Lung (tissue), 12 donors: ENCODE results near the gene ASB2. TPM values are rescaled to one million over a fixed set of nuclear protein-coding genes. Genes with fewer than 3 reads are reported as not detected.

Experiments
- ATAC-seq: fragments of 200-7000 bp; cut with Tn5 transposase; one replicate; pipeline ENCODE4 v1.9.1; 2020; ENCODE audit warnings: moderate number of reproducible peaks; ENCODE audit not compliant: insufficient read depth, low FRiP score
- DNase-seq, 3 donors: peaks; one replicate each; pipeline ENCODE4 v3.0.0-alpha.2; 2013 to 2017
- H3K27ac ChIP-seq, 2 donors: one replicate each; pipeline ENCODE4 v1.5.1; 2013; ENCODE audit warnings: mild to moderate bottlenecking in 2 of 2, moderate library complexity in 2 of 2, control low read depth in 1 of 2, inconsistent platforms in 1 of 2, low read depth in 1 of 2, low read length in 1 of 2
- H3K27me3 ChIP-seq, 3 donors: one replicate each; pipeline ENCODE4 v1.5.1; 2013; ENCODE audit warnings: low read length in 2 of 3; ENCODE audit not compliant: control insufficient read depth in 3 of 3, insufficient read depth in 3 of 3
- H3K36me3 ChIP-seq, 4 donors: one replicate each; pipeline ENCODE4 v1.5.1; 2013; ENCODE audit warnings: low read length in 4 of 4, mild to moderate bottlenecking in 1 of 4, moderate library complexity in 1 of 4; ENCODE audit not compliant: control insufficient read depth in 4 of 4, insufficient read depth in 4 of 4
- H3K4me1 ChIP-seq, 5 donors: one replicate each; pipeline ENCODE4 v1.5.1; 2013; ENCODE audit warnings: low read length in 5 of 5, mild to moderate bottlenecking in 2 of 5, moderate library complexity in 1 of 5; ENCODE audit not compliant: control insufficient read depth in 5 of 5, insufficient read depth in 5 of 5
- H3K4me3 ChIP-seq: one replicate; pipeline ENCODE4 v1.5.1; 2013; ENCODE audit warnings: mild to moderate bottlenecking, control low read depth, moderate library complexity
- H3K9ac ChIP-seq, 2 donors: one replicate each; pipeline ENCODE4 v1.5.1; 2013; ENCODE audit warnings: low read length in 2 of 2, control low read depth in 1 of 2; ENCODE audit not compliant: insufficient read depth in 1 of 2
- H3K9me3 ChIP-seq, 4 donors: one replicate each; pipeline ENCODE4 v1.5.1; 2013; ENCODE audit warnings: low read length in 3 of 4, mild to moderate bottlenecking in 1 of 4, moderate library complexity in 1 of 4; ENCODE audit not compliant: control insufficient read depth in 4 of 4, insufficient read depth in 3 of 4
- WGBS, 2 donors: extraction: QIAGEN DNeasy Blood & Tissue Kit; methylation state at CpG; one replicate each; pipeline ENCODE4 v1.1.7; 2013; 5-methylcytosine and 5-hydroxymethylcytosine counted together
- polyA plus RNA-seq, 2 donors: library from polyadenylated mRNA; stranded (reverse); fragments of 200-250 nt; gene quantifications; one replicate each; pipeline ENCODE4 v1.2.1, GENCODE V29; 2013
- total RNA-seq, 2 donors: library from RNA; depleted of rRNA in 1 of 2; stranded (reverse); fragments of >200 nt in 1 of 2; gene quantifications; one replicate each; pipeline ENCODE4 v1.2.1, GENCODE V29; 2014 to 2021
- TF ChIP-seq, protein P1 (sequence below): IDR thresholded peaks from 2 replicates; pipeline ENCODE4 v1.5.1; 2012; ENCODE audit warnings: mild to moderate bottlenecking; ENCODE audit errors: control extremely low read depth, extremely low read depth
- donor health status: control.
- donor health status: control.
- donor health status: Bipolar disorder and iron deficiency.
- donor health status: healthy.
- donor health status: DM: yes; HTN: yes; CAD: no.

The ASB2 gene
- total and polyA plus RNA-seq, 4 donors, result 1.8 to 3.7 (median 2.6) TPM

DNA sequence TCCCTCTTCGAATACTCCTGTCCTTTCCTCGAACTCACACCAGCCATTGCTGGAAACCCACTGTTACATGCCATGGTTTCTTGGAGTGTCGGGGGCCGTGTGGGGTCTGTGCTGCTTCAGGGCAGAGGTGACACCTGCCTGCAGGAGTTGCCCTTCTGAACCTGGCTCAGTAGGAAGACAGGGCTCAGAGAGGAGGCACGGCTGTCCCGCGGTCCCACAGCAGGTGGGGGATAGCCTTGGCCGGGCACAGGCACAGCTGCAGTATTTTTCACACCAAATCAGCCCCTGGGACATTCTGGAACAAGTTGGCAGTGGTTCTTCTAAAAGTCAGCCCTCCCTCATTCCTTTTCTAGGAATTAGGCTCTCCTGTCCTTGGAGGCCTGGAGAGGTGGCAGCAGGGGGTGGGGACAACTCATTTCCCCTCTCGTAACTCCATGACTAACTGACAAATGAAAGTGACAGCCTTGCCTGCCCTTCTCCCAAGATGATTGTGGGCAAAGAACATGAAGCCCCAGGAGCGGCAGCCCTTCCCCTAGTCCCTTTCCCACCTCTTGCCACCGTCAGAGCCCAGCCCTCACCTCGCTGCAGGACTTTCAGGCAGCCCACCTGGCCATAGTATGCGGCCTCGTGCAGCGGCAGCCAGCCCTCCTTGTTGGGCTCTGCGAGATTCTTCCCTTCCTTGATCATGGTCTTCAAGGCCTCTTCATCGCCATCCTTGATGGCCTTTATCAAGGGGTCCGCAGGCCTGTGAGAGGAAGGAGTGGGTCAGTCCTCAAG, 22.4 kb downstream of the ASB2 start:
- ATAC-seq, result no peak

GRCh38 chr14:93953263-93953662, 23.1 kb downstream of the ASB2 start:
- no peaks in the 10 kb centered on the region for H3K9me3 ChIP-seq
- peaks cover 0 to 18% (median 8%) of the 10 kb centered on the region in 5 donors for H3K4me1 ChIP-seq
- H3K4me3 ChIP-seq, result no peak overlapping the region
- no peaks in the 10 kb centered on the region for H3K27me3 ChIP-seq
- H3K9ac ChIP-seq, result no peak overlapping the region
- ATAC-seq (no peak), DNase-seq (no peak)
- TF ChIP-seq, protein P1, sequence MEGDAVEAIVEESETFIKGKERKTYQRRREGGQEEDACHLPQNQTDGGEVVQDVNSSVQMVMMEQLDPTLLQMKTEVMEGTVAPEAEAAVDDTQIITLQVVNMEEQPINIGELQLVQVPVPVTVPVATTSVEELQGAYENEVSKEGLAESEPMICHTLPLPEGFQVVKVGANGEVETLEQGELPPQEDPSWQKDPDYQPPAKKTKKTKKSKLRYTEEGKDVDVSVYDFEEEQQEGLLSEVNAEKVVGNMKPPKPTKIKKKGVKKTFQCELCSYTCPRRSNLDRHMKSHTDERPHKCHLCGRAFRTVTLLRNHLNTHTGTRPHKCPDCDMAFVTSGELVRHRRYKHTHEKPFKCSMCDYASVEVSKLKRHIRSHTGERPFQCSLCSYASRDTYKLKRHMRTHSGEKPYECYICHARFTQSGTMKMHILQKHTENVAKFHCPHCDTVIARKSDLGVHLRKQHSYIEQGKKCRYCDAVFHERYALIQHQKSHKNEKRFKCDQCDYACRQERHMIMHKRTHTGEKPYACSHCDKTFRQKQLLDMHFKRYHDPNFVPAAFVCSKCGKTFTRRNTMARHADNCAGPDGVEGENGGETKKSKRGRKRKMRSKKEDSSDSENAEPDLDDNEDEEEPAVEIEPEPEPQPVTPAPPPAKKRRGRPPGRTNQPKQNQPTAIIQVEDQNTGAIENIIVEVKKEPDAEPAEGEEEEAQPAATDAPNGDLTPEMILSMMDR, result no peak
- peak overlapping the region in 1 of 2 donors; percentile 66 for H3K27ac ChIP-seq
- WGBS, 2 donors, result 48 to 61% methylated on average over 14 of the region's 14 CpGs
- H3K36me3 ChIP-seq, result no peaks in the 10 kb centered on the region

More for the DNA sequence above, 22.4 kb downstream of the ASB2 start:
- no peak overlapping the region for H3K9ac ChIP-seq
- no peaks in the 10 kb centered on the region for H3K27me3 ChIP-seq
- H3K9me3 ChIP-seq, result no peaks in the 10 kb centered on the region
- 82 to 84% methylated on average over 18 of the region's 18 CpGs for WGBS, 2 donors
- DNase-seq, result no peak
- H3K4me3 ChIP-seq, result no peak overlapping the region
- H3K4me1 ChIP-seq, result peaks cover 0 to 18% (median 8%) of the 10 kb centered on the region in 5 donors
- TF ChIP-seq, protein P1, result no peak
- peak overlapping the region in 1 of 2 donors; percentile 66 for H3K27ac ChIP-seq
- H3K36me3 ChIP-seq, result no peaks in the 10 kb centered on the region

DNA sequence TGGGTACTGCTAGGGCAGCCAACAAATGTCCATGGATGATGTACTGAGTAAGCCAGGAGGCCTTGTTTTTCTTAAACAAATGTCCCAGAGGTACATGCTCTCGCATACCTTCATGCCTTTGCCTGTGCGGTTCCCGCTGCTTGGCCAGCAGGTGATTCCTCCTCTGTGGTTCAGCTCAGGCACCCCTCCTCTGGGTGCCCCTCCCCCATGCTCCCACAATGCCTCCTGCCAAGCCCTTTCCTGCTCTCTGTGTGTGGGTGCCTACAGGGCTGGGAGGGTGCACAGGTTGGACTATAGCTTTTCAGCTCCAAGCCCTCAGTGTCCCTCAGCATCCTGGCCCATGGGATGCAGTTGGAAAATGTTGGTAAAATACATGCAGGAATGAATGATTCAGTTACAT, 23.5 kb downstream of the ASB2 start:
- no peaks in the 10 kb centered on the region for H3K9me3 ChIP-seq
- TF ChIP-seq, protein P1, result no peak
- no peaks in the 10 kb centered on the region for H3K27me3 ChIP-seq
- WGBS, 2 donors, result 82 to 83% methylated on average over 3 of the region's 3 CpGs
- no peaks in the 10 kb centered on the region for H3K36me3 ChIP-seq
- no peak overlapping the region for H3K4me3 ChIP-seq
- peaks cover 0 to 18% (median 8%) of the 10 kb centered on the region in 5 donors for H3K4me1 ChIP-seq
- H3K27ac ChIP-seq, result no peak overlapping the region
- ATAC-seq, result no peak
- DNase-seq, result no peak
- H3K9ac ChIP-seq, result no peak overlapping the region
